ENCODE results near the gene LRCH1. TPM values are rescaled to one million over a fixed set of nuclear protein-coding genes. Genes with fewer than 3 reads are reported as not detected.

Gene LRCH1
- total and polyA plus RNA-seq, 2 donors from 2014 or later = 10.2 to 39.0 TPM

DNA sequence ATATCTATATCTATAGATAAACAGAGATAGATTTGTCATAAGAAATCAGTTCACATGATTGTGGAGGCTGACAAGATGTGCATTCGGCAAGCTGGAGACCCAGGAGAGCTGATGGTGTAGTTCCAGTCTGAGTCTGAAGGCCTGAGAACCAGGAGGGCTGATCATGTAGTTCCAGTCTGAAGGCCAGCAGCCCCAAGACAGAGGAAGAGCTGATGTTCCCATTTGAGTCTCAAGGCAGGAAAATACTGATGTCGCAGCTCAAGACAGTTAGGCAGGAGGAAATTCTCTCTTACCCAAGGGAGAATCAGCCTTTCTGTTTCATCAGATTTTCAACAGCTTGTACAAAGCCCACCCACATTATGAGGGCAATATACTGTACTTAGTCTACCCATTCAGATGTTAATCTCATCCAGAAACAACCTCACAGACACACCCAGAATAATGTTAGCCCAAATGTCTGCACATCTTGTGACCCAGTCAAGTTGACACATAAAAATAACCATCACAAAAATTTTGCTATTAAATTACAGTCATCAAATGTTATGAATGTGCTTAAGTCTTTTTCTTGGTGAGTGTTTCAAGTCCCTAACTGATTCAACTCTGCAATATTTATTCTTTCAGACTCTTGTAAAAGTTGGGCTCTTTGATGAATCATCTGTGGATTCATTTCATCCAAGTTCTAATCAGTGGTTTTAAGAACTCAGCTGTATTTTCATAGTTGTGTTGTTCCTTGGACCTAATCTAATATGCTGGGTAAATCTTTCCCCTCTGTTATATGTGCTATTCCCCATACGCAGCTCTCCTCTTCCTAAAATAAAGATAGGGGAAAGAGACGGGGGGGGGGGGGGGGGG lies 22.7 kb upstream of the LRCH1 start:
- intact Hi-C loops (cut with DNase I) = no loop called here
- H3K9ac ChIP-seq (ENCODE audit: low read length in 3 of 3) = no peak overlapping the region
- H3K27me3 ChIP-seq (ENCODE audit: control insufficient read depth, insufficient read depth, low read length) = no peaks in the 10 kb centered on the region
- H3K36me3 ChIP-seq (ENCODE audit: control insufficient read depth in 2 of 3, insufficient read depth in 3 of 3, low read length in 3 of 3) = no peaks in the 10 kb centered on the region
- no peak overlapping the region for H3K4me3 ChIP-seq (ENCODE audit: low read length in 3 of 3)
- no peak for FAIRE-seq
- TF ChIP-seq, protein P1, sequence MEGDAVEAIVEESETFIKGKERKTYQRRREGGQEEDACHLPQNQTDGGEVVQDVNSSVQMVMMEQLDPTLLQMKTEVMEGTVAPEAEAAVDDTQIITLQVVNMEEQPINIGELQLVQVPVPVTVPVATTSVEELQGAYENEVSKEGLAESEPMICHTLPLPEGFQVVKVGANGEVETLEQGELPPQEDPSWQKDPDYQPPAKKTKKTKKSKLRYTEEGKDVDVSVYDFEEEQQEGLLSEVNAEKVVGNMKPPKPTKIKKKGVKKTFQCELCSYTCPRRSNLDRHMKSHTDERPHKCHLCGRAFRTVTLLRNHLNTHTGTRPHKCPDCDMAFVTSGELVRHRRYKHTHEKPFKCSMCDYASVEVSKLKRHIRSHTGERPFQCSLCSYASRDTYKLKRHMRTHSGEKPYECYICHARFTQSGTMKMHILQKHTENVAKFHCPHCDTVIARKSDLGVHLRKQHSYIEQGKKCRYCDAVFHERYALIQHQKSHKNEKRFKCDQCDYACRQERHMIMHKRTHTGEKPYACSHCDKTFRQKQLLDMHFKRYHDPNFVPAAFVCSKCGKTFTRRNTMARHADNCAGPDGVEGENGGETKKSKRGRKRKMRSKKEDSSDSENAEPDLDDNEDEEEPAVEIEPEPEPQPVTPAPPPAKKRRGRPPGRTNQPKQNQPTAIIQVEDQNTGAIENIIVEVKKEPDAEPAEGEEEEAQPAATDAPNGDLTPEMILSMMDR (IDR thresholded peaks at IDR 0.05; ENCODE audit: borderline replicate concordance, extremely low read depth, insufficient read depth) = no peak
- H3K4me1 ChIP-seq (ENCODE audit: control insufficient read depth in 2 of 3, insufficient read depth in 2 of 3, low read depth in 1 of 3, low read length in 3 of 3) = no peaks in the 10 kb centered on the region
- no peaks in the 10 kb centered on the region for H3K9me3 ChIP-seq (ENCODE audit: control insufficient read depth in 2 of 3, insufficient read depth in 1 of 3, low read length in 3 of 3)
- no peak overlapping the region for H3K27ac ChIP-seq (ENCODE audit: low read depth in 2 of 2, low read length in 2 of 2)
- DNase-seq = no peak

DNA sequence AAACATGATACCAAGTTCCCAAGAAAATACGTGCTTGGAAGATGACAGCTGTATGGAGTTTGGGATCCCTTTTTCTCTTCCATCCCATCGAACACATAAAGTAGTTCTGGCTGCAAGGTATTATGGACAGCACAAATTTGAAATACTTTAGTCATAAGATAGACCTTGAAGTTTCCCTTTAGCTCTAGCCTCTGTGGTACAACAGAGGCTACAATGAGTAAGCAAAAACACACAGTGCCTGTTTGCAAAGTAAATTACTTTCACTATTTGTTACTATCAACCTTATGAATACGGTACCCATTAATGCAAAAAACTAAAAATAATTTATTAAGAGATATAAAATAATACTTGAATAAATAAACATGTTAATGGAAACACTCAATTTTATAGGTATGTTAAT lies 21.0 kb upstream of the LRCH1 start:
- Histone ChIP-seq H3K27me3 (ENCODE audit: control insufficient read depth, insufficient read depth, low read length) (no peaks in the 10 kb centered on the region), H3K4me3 (ENCODE audit: low read length in 3 of 3) (no peak overlapping the region), H3K27ac (ENCODE audit: low read depth in 2 of 2, low read length in 2 of 2) (no peak overlapping the region), H3K9me3 (ENCODE audit: control insufficient read depth in 2 of 3, insufficient read depth in 1 of 3, low read length in 3 of 3) (no peaks in the 10 kb centered on the region), H3K36me3 (ENCODE audit: control insufficient read depth in 2 of 3, insufficient read depth in 3 of 3, low read length in 3 of 3) (no peaks in the 10 kb centered on the region), H3K9ac (ENCODE audit: low read length in 3 of 3) (no peak overlapping the region), H3K4me1 (ENCODE audit: control insufficient read depth in 2 of 3, insufficient read depth in 2 of 3, low read depth in 1 of 3, low read length in 3 of 3) (no peaks in the 10 kb centered on the region)
- TF ChIP-seq, protein P1 (IDR thresholded peaks at IDR 0.05; ENCODE audit: borderline replicate concordance, extremely low read depth, insufficient read depth) = no peak
- peak; percentile 37 for FAIRE-seq
- intact Hi-C loops (cut with DNase I) = no loop called here
- DNase-seq = no peak

DNA sequence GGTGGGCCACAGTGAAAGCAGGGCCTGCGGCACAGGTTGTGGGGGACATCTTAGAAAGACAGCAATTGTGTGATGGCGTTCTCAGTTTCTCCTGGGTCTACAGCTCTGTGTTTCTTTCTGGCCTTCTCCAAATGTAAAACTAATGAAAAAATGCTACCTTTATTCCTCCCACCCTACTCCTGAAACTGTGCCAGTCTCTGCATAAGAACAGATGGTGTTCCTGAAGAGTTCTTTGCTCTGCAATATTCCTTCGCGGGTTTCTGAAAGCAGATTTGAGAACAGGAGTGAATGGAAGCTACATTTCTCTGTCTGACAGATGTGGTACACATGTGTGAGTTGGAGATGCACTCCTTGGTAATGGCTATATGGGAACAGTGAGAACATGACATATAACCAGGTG lies 18.0 kb upstream of the LRCH1 start:
- Histone ChIP-seq H3K9ac (ENCODE audit: low read length in 3 of 3) (no peak overlapping the region), H3K4me3 (ENCODE audit: low read length in 3 of 3) (no peak overlapping the region), H3K4me1 (ENCODE audit: control insufficient read depth in 2 of 3, insufficient read depth in 2 of 3, low read depth in 1 of 3, low read length in 3 of 3) (no peaks in the 10 kb centered on the region), H3K36me3 (ENCODE audit: control insufficient read depth in 2 of 3, insufficient read depth in 3 of 3, low read length in 3 of 3) (no peaks in the 10 kb centered on the region), H3K27ac (ENCODE audit: low read depth in 2 of 2, low read length in 2 of 2) (no peak overlapping the region), H3K9me3 (ENCODE audit: control insufficient read depth in 2 of 3, insufficient read depth in 1 of 3, low read length in 3 of 3) (no peaks in the 10 kb centered on the region), H3K27me3 (ENCODE audit: control insufficient read depth, insufficient read depth, low read length) (no peaks in the 10 kb centered on the region)
- intact Hi-C loops (cut with DNase I) = no loop called here
- no peak for DNase-seq
- TF ChIP-seq, protein P1 (IDR thresholded peaks at IDR 0.05; ENCODE audit: borderline replicate concordance, extremely low read depth, insufficient read depth) = no peak
- no peak for FAIRE-seq

Data from kidney (tissue), 14 donors.